GM12875 (cell line): ENCODE data around the gene CROCC.
"Not testable (repeated sequence)": the region's sequence is repeated elsewhere in the genome, so short reads cannot be mapped to it uniquely, and the experiment has no call there.

Experiments
- H3K4me3 ChIP-seq: one replicate; pipeline ENCODE4 v1.5.1; 2011; ENCODE audit warnings: low read depth, low read length, control low read depth
- CTCF ChIP-seq: IDR thresholded peaks from 2 replicates; pipeline ENCODE4 v1.5.1; 2011; ENCODE audit warnings: low read depth, mild to moderate bottlenecking, control low read depth, inconsistent platforms, low read length, moderate library complexity, borderline replicate concordance; ENCODE audit not compliant: insufficient read depth

The CROCC gene

GRCh38 chr1:16918371-16918770, 3.4 kb upstream of the CROCC start:
- no peak for TF ChIP-seq CTCF

GRCh38 chr1:16918936-16919665, 2.6 kb upstream of the CROCC start:
- H3K4me3 ChIP-seq, result not testable (repeated sequence)

More at GRCh38 chr1:16918371-16918770, 3.4 kb upstream of the CROCC start:
- no peak overlapping the region for H3K4me3 ChIP-seq

- no peak for TF ChIP-seq CTCF
- H3K4me3 ChIP-seq, result no peak overlapping the region
Observed at GRCh38 chr1:16920951-16921350, 780 bp upstream of the CROCC start.

- no peak for TF ChIP-seq CTCF
- no peak overlapping the region for H3K4me3 ChIP-seq
Observed at GRCh38 chr1:16922466-16922865, 735 bp downstream of the CROCC start.

- no peak for TF ChIP-seq CTCF
- no peak overlapping the region for H3K4me3 ChIP-seq
Observed at GRCh38 chr1:16922885-16923431, 1.2 kb downstream of the CROCC start.

- no peak overlapping the region for H3K4me3 ChIP-seq
- no peak for TF ChIP-seq CTCF
Observed at GRCh38 chr1:16924216-16924918, 2.6 kb downstream of the CROCC start.

- TF ChIP-seq CTCF, result no peak
- no peak overlapping the region for H3K4me3 ChIP-seq
Observed at GRCh38 chr1:16924919-16925477, 3.3 kb downstream of the CROCC start.
